Measurements from ENCODE around the gene HERC6. TPM values are rescaled to one million over a fixed set of nuclear protein-coding genes. Genes with fewer than 3 reads are reported as not detected.

HERC6 gene
- polyA plus RNA-seq, 1 experiment = 1.5 TPM

GRCh38 chr4:88439161-88439760 lies 60.6 kb downstream of the HERC6 start:
- H3K4me3 ChIP-seq (ENCODE audit: low read depth, low read length) = no peak overlapping the region
- H3K27me3 ChIP-seq (ENCODE audit: control insufficient read depth, insufficient read depth, low read length) = no peaks in the 10 kb centered on the region
- POLR2A ChIA-PET = no interaction called here
- H3K9me3 ChIP-seq (ENCODE audit: control insufficient read depth, insufficient read depth, low read length) = no peaks in the 10 kb centered on the region
- H3K27ac ChIP-seq (ENCODE audit: low read depth, low read length) = no peak overlapping the region
- CTCF ChIA-PET = no interaction called here
- no peak for TF ChIP-seq CTCF (IDR thresholded peaks at IDR 0.05; ENCODE audit: low read depth, low read length)
- DNase-seq (ENCODE audit: low read depth, low spot score) = no peak

- H3K4me3 ChIP-seq (ENCODE audit: low read depth, low read length) = no peak overlapping the region
- CTCF ChIA-PET = no interaction called here
- POLR2A ChIA-PET = no interaction called here
- TF ChIP-seq CTCF (IDR thresholded peaks at IDR 0.05; ENCODE audit: low read depth, low read length) = no peak
- H3K9me3 ChIP-seq (ENCODE audit: control insufficient read depth, insufficient read depth, low read length) = no peaks in the 10 kb centered on the region
- no peaks in the 10 kb centered on the region for H3K27me3 ChIP-seq (ENCODE audit: control insufficient read depth, insufficient read depth, low read length)
- H3K27ac ChIP-seq (ENCODE audit: low read depth, low read length) = no peak overlapping the region
- DNase-seq (ENCODE audit: low read depth, low spot score) = no peak
Measured at GRCh38 chr4:88440146-88440545, 61.5 kb downstream of the HERC6 start.

DNA sequence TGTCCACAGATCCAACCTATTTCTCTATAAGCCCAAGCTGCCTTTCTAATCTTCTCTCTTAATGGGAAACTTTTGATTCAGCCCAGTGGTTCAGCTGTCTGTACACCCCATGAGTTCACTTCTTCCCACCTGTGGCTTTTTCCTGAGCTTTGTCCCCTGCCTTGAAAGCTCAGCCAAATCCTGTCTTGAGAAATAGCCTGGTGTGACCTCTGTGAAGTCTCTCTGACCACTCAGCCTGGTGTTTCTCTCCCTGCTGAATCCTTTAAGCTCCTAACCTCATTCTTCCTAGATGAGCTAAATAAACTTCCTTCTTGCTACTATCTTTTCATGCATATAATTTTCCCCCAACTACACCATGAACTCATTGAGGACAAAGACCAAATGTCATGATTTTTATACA lies 63.0 kb downstream of the HERC6 start:
- ChIA-PET POLR2A (no interaction called here), CTCF (no interaction called here)
- H3K4me3 ChIP-seq (ENCODE audit: low read depth, low read length) = no peak overlapping the region
- H3K27me3 ChIP-seq (ENCODE audit: control insufficient read depth, insufficient read depth, low read length) = no peaks in the 10 kb centered on the region
- TF ChIP-seq CTCF (IDR thresholded peaks at IDR 0.05; ENCODE audit: low read depth, low read length) = no peak
- no peaks in the 10 kb centered on the region for H3K9me3 ChIP-seq (ENCODE audit: control insufficient read depth, insufficient read depth, low read length)
- no peak for DNase-seq (ENCODE audit: low read depth, low spot score)
- no peak overlapping the region for H3K27ac ChIP-seq (ENCODE audit: low read depth, low read length)

- H3K27me3 ChIP-seq (ENCODE audit: control insufficient read depth, insufficient read depth, low read length) = no peaks in the 10 kb centered on the region
- ChIA-PET CTCF (no interaction called here), POLR2A (no interaction called here)
- TF ChIP-seq CTCF (IDR thresholded peaks at IDR 0.05; ENCODE audit: low read depth, low read length) = no peak
- DNase-seq (ENCODE audit: low read depth, low spot score) = no peak
- H3K4me3 ChIP-seq (ENCODE audit: low read depth, low read length) = no peak overlapping the region
- H3K27ac ChIP-seq (ENCODE audit: low read depth, low read length) = no peak overlapping the region
- no peaks in the 10 kb centered on the region for H3K9me3 ChIP-seq (ENCODE audit: control insufficient read depth, insufficient read depth, low read length)
Measured at GRCh38 chr4:88442689-88443191, 64.1 kb downstream of the HERC6 start.

GRCh38 chr4:88443486-88443885 lies 64.8 kb downstream of the HERC6 start:
- Histone ChIP-seq H3K27me3 (ENCODE audit: control insufficient read depth, insufficient read depth, low read length) (no peaks in the 10 kb centered on the region), H3K9me3 (ENCODE audit: control insufficient read depth, insufficient read depth, low read length) (no peaks in the 10 kb centered on the region), H3K4me3 (ENCODE audit: low read depth, low read length) (no peak overlapping the region), H3K27ac (ENCODE audit: low read depth, low read length) (no peak overlapping the region)
- ChIA-PET POLR2A (no interaction called here), CTCF (no interaction called here)
- no peak for TF ChIP-seq CTCF (IDR thresholded peaks at IDR 0.05; ENCODE audit: low read depth, low read length)
- DNase-seq (ENCODE audit: low read depth, low spot score) = no peak
